Smooth muscle cell (in vitro differentiated cells): ENCODE results near the gene GTF3C1. TPM values are rescaled to one million over a fixed set of nuclear protein-coding genes. Genes with fewer than 3 reads are reported as not detected.

Source experiments
- DNase-seq: peaks from one replicate; lab custom pipeline; 2025; ENCODE audit not compliant: unreplicated experiment; lab: John Stamatoyannopoulos, UW
- H2AFZ ChIP-seq: fragments of 200-600 bp; sonication (generic); 2 replicates; pipeline ENCODE4 v1.6.0; 2016; ENCODE audit warnings: antibody characterized with exemption, low read depth, mild to moderate bottlenecking
- H3F3A ChIP-seq: fragments of 200-600 bp; sonication (generic); 2 replicates; pipeline ENCODE4 v1.6.0; 2017; ENCODE audit warnings: antibody characterized with exemption, low read depth
- H3K27ac ChIP-seq: fragments of 200-600 bp; sonication (generic); 2 replicates; pipeline ENCODE4 v1.5.1; 2016; ENCODE audit warnings: low read depth, mild to moderate bottlenecking
- H3K27me3 ChIP-seq: fragments of 200-600 bp; sonication (generic); 2 replicates; pipeline ENCODE4 v1.6.1; 2016; ENCODE audit warnings: low read depth, mild to moderate bottlenecking
- H3K36me3 ChIP-seq: fragments of 200-600 bp; sonication (generic); 2 replicates; pipeline ENCODE4 v1.5.1; 2016; ENCODE audit warnings: low read depth
- H3K4me1 ChIP-seq: fragments of 200-600 bp; sonication (generic); 2 replicates; pipeline ENCODE4 v1.5.1; 2016; ENCODE audit warnings: low read depth
- H3K4me2 ChIP-seq: fragments of 200-600 bp; sonication (generic); 2 replicates; pipeline ENCODE4 v1.6.0; 2016; ENCODE audit warnings: mild to moderate bottlenecking
- H3K4me3 ChIP-seq: fragments of 200-600 bp; sonication (generic); 2 replicates; pipeline ENCODE4 v1.5.1; 2016; ENCODE audit warnings: mild to moderate bottlenecking
- H3K79me2 ChIP-seq: fragments of 200-600 bp; sonication (generic); 2 replicates; pipeline ENCODE4 v1.6.0; 2016; ENCODE audit warnings: low read depth, mild to moderate bottlenecking
- H3K9ac ChIP-seq: fragments of 200-600 bp; sonication (generic); 2 replicates; pipeline ENCODE4 v1.6.0; 2016; ENCODE audit warnings: low read depth
- H3K9me3 ChIP-seq: fragments of 200-600 bp; sonication (generic); replicated peaks from 2 replicates; pipeline ENCODE4 v1.5.1; 2016; ENCODE audit warnings: low read depth
- H4K20me1 ChIP-seq: fragments of 200-600 bp; sonication (generic); 2 replicates; pipeline ENCODE4 v1.6.0; 2016; ENCODE audit warnings: low read depth
- WGBS: methylation state at CpG from one replicate; pipeline ENCODE4 v1.1.7; 2016; ENCODE audit warnings: low lambda C conversion rate; 5-methylcytosine and 5-hydroxymethylcytosine counted together
- polyA plus RNA-seq: library from polyadenylated mRNA; unstranded; fragments of >200 nt; fragmentation: Nextera tagmentation; extraction: Ambion mirVana; gene quantifications from 2 replicates; pipeline ENCODE4 v1.2.1, GENCODE V29; 2016
- total RNA-seq: library from RNA; depleted of rRNA; stranded (reverse); fragments of >200 nt; gene quantifications from 2 replicates; pipeline ENCODE4 v1.2.3, GENCODE V29; 2014
- TF ChIP-seq, protein P1 (sequence below): fragments of 200-600 bp; sonication (generic); IDR thresholded peaks from 2 replicates; pipeline ENCODE4 v1.5.1; 2017; ENCODE audit warnings: borderline replicate concordance, mild to moderate bottlenecking, antibody characterized with exemption; ENCODE audit not compliant: insufficient read depth, poor library complexity, severe bottlenecking

The GTF3C1 gene
- total and polyA plus RNA-seq, 2 experiments from 2014 or later = 47.6 to 78.5 TPM

DNA sequence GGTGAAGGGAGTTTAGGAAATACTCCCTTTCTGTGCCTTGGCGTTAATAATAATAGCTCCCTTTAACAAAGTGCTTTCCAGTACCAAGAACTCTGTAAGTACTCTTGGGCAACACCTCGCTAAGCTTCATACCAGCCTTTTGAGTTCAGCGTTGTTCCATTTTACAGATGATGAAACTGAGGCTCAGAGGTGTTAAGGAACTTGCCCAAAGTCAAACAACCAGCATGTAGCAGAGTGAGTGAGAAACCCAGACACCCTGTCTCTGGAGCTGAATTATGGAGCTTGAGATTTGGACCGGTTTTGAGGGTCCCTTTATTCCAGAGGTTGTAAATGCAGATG is 838 bp upstream of the GTF3C1 start:
- 62% methylated on average over 4 of the region's 4 CpGs for WGBS
- H3K27ac ChIP-seq = peak overlapping the region; percentile 76

DNA sequence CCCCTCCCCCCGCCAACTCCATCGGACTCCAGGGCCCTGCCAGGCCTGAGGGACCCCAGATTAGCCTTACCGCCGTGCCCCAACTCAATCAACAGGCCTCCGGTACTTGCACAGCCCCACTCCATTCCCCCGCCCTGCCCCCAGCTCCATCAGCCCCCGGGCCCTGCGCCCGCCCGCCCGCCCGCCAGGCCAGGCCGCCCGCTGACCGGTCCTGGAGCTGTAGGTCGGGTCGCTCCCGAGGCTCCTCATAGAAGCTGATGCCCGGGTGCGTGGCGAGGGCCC is 308 bp downstream of the GTF3C1 start:
- peak overlapping the region; percentile 74 for H3K9ac ChIP-seq
- TF ChIP-seq, protein P1, sequence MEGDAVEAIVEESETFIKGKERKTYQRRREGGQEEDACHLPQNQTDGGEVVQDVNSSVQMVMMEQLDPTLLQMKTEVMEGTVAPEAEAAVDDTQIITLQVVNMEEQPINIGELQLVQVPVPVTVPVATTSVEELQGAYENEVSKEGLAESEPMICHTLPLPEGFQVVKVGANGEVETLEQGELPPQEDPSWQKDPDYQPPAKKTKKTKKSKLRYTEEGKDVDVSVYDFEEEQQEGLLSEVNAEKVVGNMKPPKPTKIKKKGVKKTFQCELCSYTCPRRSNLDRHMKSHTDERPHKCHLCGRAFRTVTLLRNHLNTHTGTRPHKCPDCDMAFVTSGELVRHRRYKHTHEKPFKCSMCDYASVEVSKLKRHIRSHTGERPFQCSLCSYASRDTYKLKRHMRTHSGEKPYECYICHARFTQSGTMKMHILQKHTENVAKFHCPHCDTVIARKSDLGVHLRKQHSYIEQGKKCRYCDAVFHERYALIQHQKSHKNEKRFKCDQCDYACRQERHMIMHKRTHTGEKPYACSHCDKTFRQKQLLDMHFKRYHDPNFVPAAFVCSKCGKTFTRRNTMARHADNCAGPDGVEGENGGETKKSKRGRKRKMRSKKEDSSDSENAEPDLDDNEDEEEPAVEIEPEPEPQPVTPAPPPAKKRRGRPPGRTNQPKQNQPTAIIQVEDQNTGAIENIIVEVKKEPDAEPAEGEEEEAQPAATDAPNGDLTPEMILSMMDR = no peak
- H3K27me3 ChIP-seq = no peaks in the 10 kb centered on the region
- peaks cover 48% of the 10 kb centered on the region for H4K20me1 ChIP-seq
- peak overlapping the region; percentile 39 for H3K27ac ChIP-seq
- peak overlapping the region; percentile 63 for H3K4me3 ChIP-seq
- DNase-seq = no peak
- H3F3A ChIP-seq = peaks cover 8% of the 10 kb centered on the region
- H3K4me1 ChIP-seq = peaks cover 15% of the 10 kb centered on the region
- peak overlapping the region; percentile 72 for H2AFZ ChIP-seq
- H3K4me2 ChIP-seq = peak overlapping the region; percentile 90
- 2% methylated on average over 19 of the region's 21 CpGs for WGBS
- H3K79me2 ChIP-seq = peaks cover 52% of the 10 kb centered on the region
- H3K36me3 ChIP-seq = peaks cover 7% of the 10 kb centered on the region
- H3K9me3 ChIP-seq = no peaks in the 10 kb centered on the region

More for the DNA sequence above, 838 bp upstream of the GTF3C1 start:
- no peaks in the 10 kb centered on the region for H3K9me3 ChIP-seq
- DNase-seq = no peak
- H3K4me2 ChIP-seq = peak overlapping the region; percentile 78
- peak overlapping the region; percentile 35 for H2AFZ ChIP-seq
- H3K27me3 ChIP-seq = no peaks in the 10 kb centered on the region
- TF ChIP-seq, protein P1 = no peak
- H3K4me1 ChIP-seq = peaks cover 15% of the 10 kb centered on the region
- H3K36me3 ChIP-seq = no peaks in the 10 kb centered on the region
- peak overlapping the region; percentile 85 for H3K9ac ChIP-seq
- H4K20me1 ChIP-seq = peaks cover 37% of the 10 kb centered on the region
- peak overlapping the region; percentile 63 for H3K4me3 ChIP-seq
- H3F3A ChIP-seq = peaks cover 8% of the 10 kb centered on the region
- H3K79me2 ChIP-seq = peaks cover 54% of the 10 kb centered on the region

DNA sequence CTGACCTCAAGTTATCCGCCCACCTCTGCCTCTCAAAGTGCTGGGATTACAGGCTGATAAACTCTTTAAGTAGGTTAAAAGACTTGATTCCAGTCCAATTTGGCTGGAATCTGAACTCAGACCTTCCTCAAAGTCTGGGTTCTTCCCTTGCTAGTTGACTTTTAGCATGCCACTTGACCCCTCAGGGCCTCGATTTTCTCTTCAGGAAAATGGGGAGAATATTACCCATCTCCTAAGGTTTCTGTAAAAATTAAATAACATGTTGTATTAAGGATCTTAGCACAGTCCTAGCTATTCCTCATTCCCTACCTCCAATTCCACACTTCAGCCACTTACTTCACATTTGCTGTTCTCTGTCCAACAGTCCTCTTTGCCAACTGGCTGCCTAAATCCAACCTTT is 1.9 kb downstream of the GTF3C1 start:
- whole genome bisulfite sequencing = 100% methylated on average over 2 of the region's 2 CpGs
- no peak overlapping the region for H3K4me3 ChIP-seq
- H3K27ac ChIP-seq = peak overlapping the region; percentile 75

DNA sequence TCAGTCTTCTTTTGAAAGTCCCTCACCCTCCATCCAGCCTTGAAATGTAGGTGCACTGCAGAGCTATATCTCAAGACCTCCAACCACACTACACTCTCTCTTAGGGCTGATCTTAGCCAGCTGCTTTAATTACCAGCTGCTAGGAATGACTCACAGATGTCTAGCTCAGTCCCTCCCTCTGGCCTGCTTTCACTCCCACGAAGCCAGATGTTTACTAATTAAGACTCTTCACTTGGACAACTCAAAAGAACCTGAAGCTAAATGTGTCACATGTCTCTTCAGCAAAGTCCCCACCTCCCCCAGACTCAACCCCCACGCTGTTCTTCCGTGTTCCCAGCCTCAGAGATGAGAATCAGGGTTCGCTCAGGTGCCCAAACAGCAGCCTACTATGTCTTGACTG is 2.6 kb downstream of the GTF3C1 start:
- TF ChIP-seq, protein P1 = no peak
- peak overlapping the region; percentile 75 for H3K27ac ChIP-seq
- no peak for DNase-seq
- H3K4me3 ChIP-seq = no peak overlapping the region
- H3K4me1 ChIP-seq = peaks cover 15% of the 10 kb centered on the region
- 27% methylated on average over 4 of the region's 4 CpGs for WGBS
- peaks cover 8% of the 10 kb centered on the region for H3F3A ChIP-seq
- peaks cover 18% of the 10 kb centered on the region for H3K36me3 ChIP-seq
- H3K9me3 ChIP-seq = no peaks in the 10 kb centered on the region
- H2AFZ ChIP-seq = no peak overlapping the region
- H3K9ac ChIP-seq = no peak overlapping the region
- peaks cover 50% of the 10 kb centered on the region for H3K79me2 ChIP-seq
- peaks cover 69% of the 10 kb centered on the region for H4K20me1 ChIP-seq
- H3K27me3 ChIP-seq = no peaks in the 10 kb centered on the region
- peak overlapping the region; percentile 70 for H3K4me2 ChIP-seq

More for the DNA sequence above, 1.9 kb downstream of the GTF3C1 start:
- no peaks in the 10 kb centered on the region for H3K9me3 ChIP-seq
- DNase-seq = no peak
- H3F3A ChIP-seq = peaks cover 8% of the 10 kb centered on the region
- no peaks in the 10 kb centered on the region for H3K27me3 ChIP-seq
- peaks cover 50% of the 10 kb centered on the region for H3K79me2 ChIP-seq
- no peak overlapping the region for H2AFZ ChIP-seq
- no peak overlapping the region for H3K9ac ChIP-seq
- H3K4me2 ChIP-seq = peak overlapping the region; percentile 70
- TF ChIP-seq, protein P1 = no peak
- peaks cover 17% of the 10 kb centered on the region for H3K36me3 ChIP-seq
- peaks cover 63% of the 10 kb centered on the region for H4K20me1 ChIP-seq
- peaks cover 15% of the 10 kb centered on the region for H3K4me1 ChIP-seq
